Right cardiac atrium (tissue), 5 donors: ENCODE results near the gene BTG4. TPM values are rescaled to one million over a fixed set of nuclear protein-coding genes. Genes with fewer than 3 reads are reported as not detected.

Experiments
- ATAC-seq, 2 donors: fragments of 200-7000 bp; cut with Tn5 transposase; one replicate each; pipeline versions ENCODE4 v1.8.0 to v1.9.1; 2020; ENCODE audit warnings: moderate library complexity in 2 of 2, mild to moderate bottlenecking in 1 of 2
- DNase-seq, 3 donors: peaks; one replicate each; pipeline ENCODE4 v3.0.0-alpha.2; 2020
- H3K27ac ChIP-seq: one replicate; pipeline ENCODE4 v1.5.1; 2013; ENCODE audit warnings: mild to moderate bottlenecking, low read length, control low read depth, moderate library complexity
- H3K27me3 ChIP-seq: one replicate; pipeline ENCODE4 v1.6.1; 2013; ENCODE audit not compliant: control insufficient read depth, insufficient read depth
- H3K4me1 ChIP-seq: one replicate; pipeline ENCODE4 v1.6.1; 2013; ENCODE audit warnings: low read length; ENCODE audit not compliant: control insufficient read depth, insufficient read depth
- H3K4me3 ChIP-seq: one replicate; pipeline ENCODE4 v1.5.1; 2013; ENCODE audit warnings: low read length, control low read depth
- H3K9me3 ChIP-seq: one replicate; pipeline ENCODE4 v1.6.1; 2013; ENCODE audit warnings: low read length; ENCODE audit not compliant: control insufficient read depth
- WGBS: extraction: QIAGEN DNeasy Blood & Tissue Kit; methylation state at CpG from one replicate; pipeline ENCODE4 v1.1.7; 2013; 5-methylcytosine and 5-hydroxymethylcytosine counted together
- intact Hi-C, 4 donors: fragments of 100-400 bp; cut with DNase I; formaldehyde crosslinking; loops; one replicate each; pipeline versions ENCODE4 v1.11.0 to v1.14.0; 2022 to 2023
- polyA plus RNA-seq: library from polyadenylated mRNA; stranded (reverse); fragments of 200-250 nt; gene quantifications from one replicate; pipeline ENCODE4 v1.2.3, GENCODE V29; 2013
- total RNA-seq, 4 donors: library from RNA; stranded (reverse); fragmentation: NEBNext Ultra II Directional; extraction: Animal tissue kit (Norgen Biotek cat#: 25700); gene quantifications; one replicate each; pipeline ENCODE4 v1.2.1, GENCODE V29; 2021
- donor health status: healthy with polysubstance abuse.
- donor health status: DM: no; HTN: yes; CAD: no.
- donor health status: DM: no; HTN: no; CAD: no.
- donor health status: DM: no; HTN: yes; CAD: no; lungs with severe emphysema.
- donor health status: DM: yes; HTN: yes; CAD: no.

The BTG4 gene
- total and polyA plus RNA-seq, 5 donors = not detected

DNA sequence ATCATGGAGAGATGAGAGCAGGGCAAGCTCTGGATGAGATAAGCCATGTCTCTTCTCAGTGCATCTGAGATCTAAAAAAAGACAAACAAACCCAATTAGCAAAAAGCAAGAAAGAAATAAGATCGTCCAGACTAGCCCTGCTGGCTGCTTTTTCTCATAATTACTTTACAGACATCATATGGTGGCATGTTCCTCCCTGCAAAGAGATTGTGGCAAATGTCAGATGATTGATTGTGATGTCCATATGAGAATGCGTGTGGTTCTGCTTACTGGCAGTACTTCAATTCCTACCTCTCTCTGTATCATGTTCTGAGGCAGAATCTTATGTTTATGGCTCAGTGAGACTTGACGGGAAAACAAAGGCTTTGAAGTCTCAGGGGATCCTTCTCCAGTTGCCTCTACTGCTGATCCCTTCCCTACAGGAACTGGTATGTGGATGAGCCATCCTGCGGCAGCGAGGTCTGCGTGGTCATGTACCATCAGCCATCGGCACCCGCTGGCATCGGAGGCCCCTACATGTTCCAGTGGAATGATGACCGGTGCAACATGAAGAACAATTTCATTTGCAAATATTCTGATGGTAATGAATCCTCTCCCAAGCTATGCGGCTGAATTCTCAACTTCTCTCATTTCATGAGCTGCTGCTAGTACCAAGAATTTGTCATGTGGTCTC lies 37.1 kb upstream of the BTG4 start:
- H3K9me3 ChIP-seq = no peaks in the 10 kb centered on the region
- intact Hi-C loops = no loop called here
- H3K4me3 ChIP-seq = no peak overlapping the region
- ATAC-seq = no peak
- H3K27ac ChIP-seq = no peak overlapping the region
- DNase-seq = no peak
- no peaks in the 10 kb centered on the region for H3K4me1 ChIP-seq
- H3K27me3 ChIP-seq = no peaks in the 10 kb centered on the region
- WGBS = 83% methylated on average over 11 of the region's 11 CpGs

DNA sequence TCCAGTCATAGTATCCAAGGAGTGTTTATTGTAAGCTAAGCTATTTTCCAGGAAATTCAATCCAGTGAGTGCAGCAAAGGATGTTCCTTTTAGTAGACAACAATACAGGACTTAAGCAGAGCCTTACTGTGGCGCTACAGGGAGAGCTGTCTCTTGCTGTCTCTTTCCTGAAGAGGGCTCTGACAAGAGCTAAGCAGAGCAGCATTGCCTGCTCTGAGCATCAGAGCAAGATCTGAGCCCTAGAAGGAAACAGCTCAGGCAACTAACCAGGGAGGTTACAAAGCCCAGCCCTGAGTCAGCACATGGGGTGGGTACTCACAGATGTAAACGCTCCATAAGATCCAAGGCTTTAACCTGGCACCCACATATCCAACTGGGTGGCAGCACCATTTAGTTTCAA lies 36.3 kb upstream of the BTG4 start:
- H3K4me3 ChIP-seq = no peak overlapping the region
- ATAC-seq (no peak), DNase-seq (no peak)
- intact Hi-C loops = no loop called here
- no peaks in the 10 kb centered on the region for H3K4me1 ChIP-seq
- H3K27me3 ChIP-seq = no peaks in the 10 kb centered on the region
- WGBS = 82% methylated on average over 2 of the region's 2 CpGs
- H3K9me3 ChIP-seq = no peaks in the 10 kb centered on the region
- H3K27ac ChIP-seq = no peak overlapping the region

DNA sequence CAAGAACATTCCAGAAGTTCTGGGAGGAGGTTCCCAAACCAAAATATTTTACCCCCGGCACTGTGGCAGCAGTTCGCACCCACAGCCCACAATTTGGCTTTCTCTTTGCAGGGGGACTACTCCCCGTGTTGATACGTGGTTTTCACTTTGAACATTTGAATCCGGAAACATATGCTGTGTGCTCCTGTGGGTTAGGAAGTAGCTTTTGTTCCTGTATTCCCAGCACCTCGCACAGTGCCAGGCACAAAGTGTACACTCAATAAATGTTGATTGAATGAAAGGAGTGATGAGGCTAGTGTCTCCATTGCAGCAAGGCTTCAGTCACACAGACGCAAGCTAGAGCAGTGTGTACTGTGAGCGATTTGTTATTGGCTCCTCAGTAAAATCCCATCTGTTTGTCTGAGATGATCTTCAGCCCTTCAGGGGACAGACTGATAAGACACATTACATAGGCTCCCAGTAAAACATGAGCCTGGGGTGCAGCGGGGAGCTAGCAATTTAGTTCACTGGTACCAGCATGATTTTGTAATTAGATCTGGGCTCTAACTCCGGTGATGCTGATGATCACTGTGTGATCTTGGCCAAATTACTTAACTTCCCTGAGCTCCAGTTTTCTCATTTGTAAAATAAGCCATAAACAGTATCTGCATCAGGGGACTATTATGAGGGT lies 30.6 kb upstream of the BTG4 start:
- no peak for DNase-seq
- no peaks in the 10 kb centered on the region for H3K27me3 ChIP-seq
- 68% methylated on average over 10 of the region's 10 CpGs for WGBS
- H3K9me3 ChIP-seq = no peaks in the 10 kb centered on the region
- no peak overlapping the region for H3K27ac ChIP-seq
- no peak for ATAC-seq
- intact Hi-C loops = no loop called here
- H3K4me3 ChIP-seq = no peak overlapping the region
- H3K4me1 ChIP-seq = peaks cover 3% of the 10 kb centered on the region

DNA sequence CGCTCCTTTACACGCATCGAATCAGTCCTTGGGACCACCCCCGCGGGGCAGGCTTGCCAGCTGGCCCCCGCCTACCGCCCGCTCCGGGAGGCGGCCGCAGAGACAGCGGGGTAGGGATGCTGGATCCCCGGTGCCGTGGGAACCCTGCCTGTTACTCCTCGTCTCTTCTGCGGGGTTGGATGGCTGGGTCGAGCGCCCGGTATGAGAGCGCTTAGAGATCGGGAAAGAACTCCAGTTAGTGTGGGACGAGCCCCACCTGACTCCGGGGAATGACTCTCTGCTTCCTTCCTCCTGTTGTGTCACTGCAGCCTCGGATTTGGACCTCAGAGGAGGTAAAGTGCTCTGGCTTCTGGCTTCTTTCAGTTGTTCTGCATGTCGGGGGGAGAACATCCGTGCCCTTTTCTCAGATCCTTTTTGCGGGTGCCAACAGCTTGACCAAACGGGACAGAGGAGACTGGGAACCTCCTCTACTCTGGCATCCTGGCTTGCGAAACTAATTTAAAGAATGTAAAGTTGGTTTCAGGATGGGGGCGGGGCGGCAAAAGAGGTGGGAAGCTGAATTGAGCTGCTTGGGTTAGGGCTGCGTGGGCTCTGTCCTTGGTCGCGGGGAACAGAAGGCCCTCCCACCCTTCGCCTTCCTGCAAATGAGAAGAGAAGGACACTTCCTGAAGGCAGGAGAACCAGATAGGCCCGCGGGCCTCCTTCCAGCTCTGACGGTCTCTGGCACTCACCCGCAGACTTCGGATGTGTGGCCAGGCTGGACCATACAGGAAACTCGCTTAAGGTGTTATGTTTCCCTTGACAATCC lies 29.3 kb upstream of the BTG4 start:
- Histone ChIP-seq H3K27ac (peak overlapping the region; percentile 23), H3K4me3 (peak overlapping the region; percentile 45), H3K4me1 (peaks cover 3% of the 10 kb centered on the region), H3K9me3 (no peaks in the 10 kb centered on the region), H3K27me3 (no peaks in the 10 kb centered on the region)
- intact Hi-C loops = no loop called here
- DNase-seq = peak; percentile 66 to 88 (median 78)
- WGBS = 5% methylated on average over 41 of the region's 41 CpGs
- peak; percentile 81 to 82 for ATAC-seq

DNA sequence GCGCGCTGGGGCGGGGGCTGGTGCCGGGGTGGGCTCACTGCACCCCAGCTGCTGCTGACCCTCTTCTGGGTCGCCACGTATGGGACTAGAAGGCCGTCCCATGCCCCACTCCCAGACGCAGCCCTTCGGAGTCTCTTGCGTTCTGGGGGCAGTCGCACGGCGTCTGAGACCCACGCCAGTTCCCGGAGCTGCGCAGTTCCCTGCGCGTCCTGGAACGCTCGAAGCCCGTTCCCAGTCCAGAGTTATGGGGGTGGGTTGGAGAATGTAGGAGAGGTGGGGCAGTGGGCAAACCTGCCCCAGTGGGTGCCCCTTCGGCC lies 28.7 kb upstream of the BTG4 start:
- Histone ChIP-seq H3K9me3 (no peaks in the 10 kb centered on the region), H3K4me3 (peak overlapping the region; percentile 45), H3K4me1 (peaks cover 3% of the 10 kb centered on the region), H3K27me3 (no peaks in the 10 kb centered on the region), H3K27ac (peak overlapping the region; percentile 23)
- DNase-seq = peak in 1 of 3 donors; percentile 28
- WGBS = 2% methylated on average over 22 of the region's 22 CpGs
- ATAC-seq = peak; percentile 35 to 50
- intact Hi-C loops = no loop called here

DNA sequence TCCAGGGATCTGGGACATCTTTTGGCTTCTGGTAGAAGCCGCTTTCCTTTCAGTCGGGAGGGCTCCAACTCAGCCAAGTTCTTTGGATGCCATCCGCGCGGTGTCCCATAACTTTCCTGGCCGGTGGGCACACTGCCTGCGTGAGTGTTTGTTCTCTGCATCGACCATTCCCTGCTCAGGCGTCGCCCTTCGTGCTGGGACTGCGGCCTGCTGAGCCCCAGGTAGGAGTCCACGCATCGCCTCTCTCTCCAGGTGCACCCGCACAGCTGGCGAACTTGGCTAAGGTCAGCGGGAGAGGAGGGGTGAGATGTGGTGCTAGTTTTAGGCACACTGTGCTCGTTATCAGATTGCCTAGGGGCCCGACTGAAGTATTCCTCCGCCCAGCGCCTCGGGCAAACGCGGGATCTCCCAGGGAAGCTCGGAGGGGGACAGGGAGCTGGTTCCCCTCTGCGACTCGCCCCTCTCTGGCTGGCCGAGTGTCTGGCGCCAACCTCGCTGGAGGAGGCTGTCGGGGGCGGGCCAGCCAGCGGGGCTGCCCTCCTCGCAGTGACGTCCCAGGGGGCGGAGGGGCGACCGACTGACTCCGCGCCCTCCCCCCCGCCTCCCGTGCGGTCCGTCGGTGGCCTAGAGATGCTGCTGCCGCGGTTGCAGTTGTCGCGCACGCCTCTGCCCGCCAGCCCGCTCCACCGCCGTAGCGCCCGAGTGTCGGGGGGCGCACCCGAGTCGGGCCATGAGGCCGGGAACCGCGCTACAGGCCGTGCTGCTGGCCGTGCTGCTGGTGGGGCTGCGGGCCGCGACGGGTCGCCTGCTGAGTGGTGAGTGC lies 28.1 kb upstream of the BTG4 start, which contains the start of gene LAYN:
LAYN (plus strand) TSS at position 607 of the 823 bp plus-strand sequence; CDS start at position 731, 124 bp downstream.
- Histone ChIP-seq H3K27me3 (no peaks in the 10 kb centered on the region), H3K27ac (peak within 1 kb of the TSS; percentile 61), H3K4me1 (peaks cover 3% of the 10 kb centered on the region), H3K9me3 (no peaks in the 10 kb centered on the region), H3K4me3 (peak within 1 kb of the TSS; percentile 45)
- ATAC-seq (peak; percentile 73 to 77), DNase-seq (peak; percentile 67 to 84 (median 83))
- WGBS = 4% methylated on average over 70 of the region's 70 CpGs
- intact Hi-C loops = no loop called here

DNA sequence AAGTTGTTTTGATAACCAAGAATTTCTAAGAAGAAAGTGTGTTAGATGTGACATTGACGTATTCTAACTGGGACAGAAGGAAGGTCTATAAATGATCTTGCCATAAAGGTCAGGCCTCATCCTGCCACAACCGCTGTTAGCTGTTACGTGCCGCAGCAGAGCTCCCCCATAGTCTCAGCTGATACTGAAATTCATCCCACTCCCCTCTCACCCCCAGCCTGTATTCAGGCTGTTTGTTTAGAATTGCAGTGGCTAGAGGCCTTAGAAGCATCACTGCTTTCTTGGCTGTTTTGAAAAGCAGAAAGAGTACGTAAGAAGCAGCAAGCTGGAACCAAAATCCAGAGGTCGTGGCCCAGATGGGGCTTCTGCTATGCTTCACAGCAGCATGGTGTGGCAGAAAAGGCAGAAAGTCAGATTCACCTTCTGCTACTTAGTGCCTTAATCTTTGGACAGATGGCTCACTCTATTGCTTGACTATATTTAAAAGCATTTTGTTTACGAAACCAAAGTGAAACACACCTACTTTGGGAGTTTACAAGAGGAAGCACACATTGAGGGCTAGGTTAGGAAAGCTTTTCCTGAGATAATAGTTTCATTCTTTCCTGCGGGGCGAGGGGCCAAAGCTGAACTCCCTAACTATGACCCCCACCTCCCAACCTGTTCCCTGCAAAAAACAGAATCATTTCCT lies 27.4 kb upstream of the BTG4 start:
- intact Hi-C loops = no loop called here
- ATAC-seq = no peak
- no peaks in the 10 kb centered on the region for H3K9me3 ChIP-seq
- peak overlapping the region; percentile 24 for H3K27ac ChIP-seq
- H3K27me3 ChIP-seq = no peaks in the 10 kb centered on the region
- peaks cover 3% of the 10 kb centered on the region for H3K4me1 ChIP-seq
- 70% methylated on average over 9 of the region's 9 CpGs for WGBS
- DNase-seq = no peak
- H3K4me3 ChIP-seq = peak overlapping the region; percentile 45

DNA sequence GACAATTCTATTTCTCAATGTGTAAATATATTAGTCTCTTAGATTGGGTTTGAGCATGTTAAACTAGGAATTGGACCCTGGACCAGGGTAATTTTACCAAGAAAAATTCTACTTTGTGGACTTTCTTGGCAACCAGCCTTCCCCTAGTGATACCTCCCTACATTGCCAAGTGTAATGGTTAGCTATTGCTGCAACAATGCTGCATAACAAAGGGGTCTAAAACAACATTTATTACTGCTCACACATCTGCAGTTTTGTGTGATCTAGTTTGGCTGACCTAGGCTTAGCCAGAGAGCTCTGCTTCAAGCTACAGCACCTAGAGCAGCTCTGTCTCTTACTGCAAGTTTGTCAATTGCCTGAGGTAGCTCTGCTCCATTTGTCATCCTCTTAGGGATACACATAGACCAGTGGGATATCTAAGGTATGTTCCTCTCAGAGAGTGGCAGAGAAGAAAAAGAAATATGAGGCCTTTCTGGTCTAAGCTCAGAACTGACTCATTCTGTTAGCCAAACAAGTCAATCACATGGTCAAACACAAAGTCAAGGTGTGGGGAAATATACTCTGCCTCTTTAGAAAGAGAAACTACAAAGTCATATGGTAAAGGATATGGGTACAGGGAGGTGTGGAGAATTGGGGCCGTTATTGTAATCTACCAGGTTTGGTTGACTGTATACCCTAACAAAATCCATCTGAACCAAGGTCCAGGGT lies 26.4 kb upstream of the BTG4 start:
- DNase-seq (no peak), ATAC-seq (no peak)
- WGBS = 92% methylated on average over 1 of the region's 1 CpG
- Histone ChIP-seq H3K9me3 (no peaks in the 10 kb centered on the region), H3K4me1 (peaks cover 3% of the 10 kb centered on the region), H3K27ac (no peak overlapping the region), H3K27me3 (no peaks in the 10 kb centered on the region), H3K4me3 (no peak overlapping the region)
- intact Hi-C loops = no loop called here

DNA sequence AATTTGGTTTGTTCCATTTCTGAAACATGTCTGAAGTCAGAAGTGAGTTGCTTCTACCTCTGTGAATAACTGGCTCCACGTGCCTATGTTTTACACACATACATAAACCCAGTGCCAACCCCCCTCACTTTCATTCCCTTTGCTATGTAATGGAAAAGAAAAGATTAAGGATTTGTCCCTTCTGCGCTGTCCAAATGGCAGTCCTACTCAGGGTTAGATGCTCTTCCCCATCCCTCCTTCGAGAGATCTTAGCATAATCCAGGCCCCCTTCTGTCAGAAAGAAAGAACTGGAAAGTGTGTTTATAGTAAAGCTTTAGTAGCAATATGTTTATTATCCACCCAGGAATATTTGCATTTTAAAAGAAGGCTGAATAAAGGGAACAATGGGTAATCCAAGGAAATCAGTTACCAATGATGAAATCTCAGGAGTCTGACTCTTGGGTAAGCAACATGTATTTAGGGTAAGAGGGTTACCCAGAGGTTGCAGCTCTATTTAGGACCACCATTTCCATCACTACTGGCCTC lies 25.2 kb upstream of the BTG4 start:
- Histone ChIP-seq H3K4me1 (peaks cover 3% of the 10 kb centered on the region), H3K27ac (no peak overlapping the region), H3K9me3 (no peaks in the 10 kb centered on the region), H3K4me3 (no peak overlapping the region), H3K27me3 (no peaks in the 10 kb centered on the region)
- intact Hi-C loops = no loop called here
- WGBS = 76% methylated on average over 3 of the region's 3 CpGs
- ATAC-seq = no peak
- no peak for DNase-seq

DNA sequence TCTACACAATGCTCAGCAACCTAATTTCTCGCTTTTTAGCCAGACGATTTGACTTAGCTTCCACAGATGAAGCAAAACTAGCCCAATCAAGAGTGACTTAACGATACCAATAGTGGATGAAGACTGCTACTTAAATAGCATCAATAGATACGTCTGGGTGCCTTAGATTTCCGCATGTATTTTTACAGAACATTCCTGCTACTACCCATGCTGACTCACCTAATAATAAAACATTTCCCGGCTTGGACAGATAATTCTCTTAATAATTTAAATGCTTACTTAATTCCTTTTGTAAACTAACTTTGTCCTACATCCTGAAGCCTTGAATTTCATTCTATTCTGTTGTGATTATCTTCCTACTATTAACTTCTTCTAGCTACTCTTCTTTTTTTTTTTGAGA lies 23.1 kb upstream of the BTG4 start:
- Histone ChIP-seq H3K4me3 (no peak overlapping the region), H3K27ac (no peak overlapping the region), H3K27me3 (no peaks in the 10 kb centered on the region), H3K4me1 (peaks cover 3% of the 10 kb centered on the region), H3K9me3 (no peaks in the 10 kb centered on the region)
- DNase-seq (no peak), ATAC-seq (no peak)
- intact Hi-C loops = no loop called here
- WGBS = 88% methylated on average over 6 of the region's 6 CpGs
